Measurements from ENCODE around the gene APBB2.
"Not testable (repeated sequence)": the region's sequence is repeated elsewhere in the genome, so short reads cannot be mapped to it uniquely, and the experiment has no call there.

The APBB2 gene

GRCh38 chr4:40924793-40925117 lies 289.6 kb downstream of the APBB2 start:
- DNase-seq (ENCODE audit: low read depth), result no peak
- H3K4me3 ChIP-seq (ENCODE audit: low read length), result no peak overlapping the region
- no peak for TF ChIP-seq CTCF (conservative IDR thresholded peaks at IDR 0.05; ENCODE audit: low read depth, low read length)

DNA sequence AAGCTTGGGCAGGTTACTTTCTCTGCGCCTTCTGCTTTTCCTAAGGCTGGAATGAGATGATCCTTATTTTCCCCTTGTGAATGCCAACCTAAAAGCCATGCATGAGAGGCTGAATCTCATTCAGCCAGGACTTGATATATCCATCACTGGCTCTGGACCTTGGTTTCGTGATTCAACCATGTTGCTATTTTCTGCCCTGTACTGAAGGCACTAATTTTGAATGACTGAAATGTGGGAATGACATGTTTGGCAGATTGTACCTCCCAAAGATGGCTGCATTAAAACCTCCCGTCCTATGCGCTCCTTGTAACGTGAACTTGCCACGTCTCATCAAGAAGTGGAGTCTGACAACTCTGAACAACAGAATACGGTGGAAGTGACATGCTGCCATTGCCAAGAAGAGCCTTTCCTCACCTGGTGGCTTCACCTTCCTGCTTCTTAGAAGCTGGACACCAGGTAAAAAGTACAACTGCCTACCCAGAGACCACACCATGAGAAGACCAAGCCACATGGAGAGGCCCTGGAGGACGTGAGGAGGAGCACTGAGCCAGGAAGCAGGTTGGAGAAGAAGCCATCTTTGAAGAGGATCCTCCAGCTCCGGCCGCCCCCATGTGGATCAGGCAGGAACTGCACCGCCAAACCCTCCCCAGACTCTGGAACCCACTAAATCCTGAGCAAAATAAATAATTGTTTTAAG lies 290.1 kb downstream of the APBB2 start:
- H3K4me3 ChIP-seq (ENCODE audit: low read length), result no peak overlapping the region
- peak; percentile 96 for TF ChIP-seq CTCF (conservative IDR thresholded peaks at IDR 0.05; ENCODE audit: low read depth, low read length)
- DNase-seq (ENCODE audit: low read depth), result no peak

DNA sequence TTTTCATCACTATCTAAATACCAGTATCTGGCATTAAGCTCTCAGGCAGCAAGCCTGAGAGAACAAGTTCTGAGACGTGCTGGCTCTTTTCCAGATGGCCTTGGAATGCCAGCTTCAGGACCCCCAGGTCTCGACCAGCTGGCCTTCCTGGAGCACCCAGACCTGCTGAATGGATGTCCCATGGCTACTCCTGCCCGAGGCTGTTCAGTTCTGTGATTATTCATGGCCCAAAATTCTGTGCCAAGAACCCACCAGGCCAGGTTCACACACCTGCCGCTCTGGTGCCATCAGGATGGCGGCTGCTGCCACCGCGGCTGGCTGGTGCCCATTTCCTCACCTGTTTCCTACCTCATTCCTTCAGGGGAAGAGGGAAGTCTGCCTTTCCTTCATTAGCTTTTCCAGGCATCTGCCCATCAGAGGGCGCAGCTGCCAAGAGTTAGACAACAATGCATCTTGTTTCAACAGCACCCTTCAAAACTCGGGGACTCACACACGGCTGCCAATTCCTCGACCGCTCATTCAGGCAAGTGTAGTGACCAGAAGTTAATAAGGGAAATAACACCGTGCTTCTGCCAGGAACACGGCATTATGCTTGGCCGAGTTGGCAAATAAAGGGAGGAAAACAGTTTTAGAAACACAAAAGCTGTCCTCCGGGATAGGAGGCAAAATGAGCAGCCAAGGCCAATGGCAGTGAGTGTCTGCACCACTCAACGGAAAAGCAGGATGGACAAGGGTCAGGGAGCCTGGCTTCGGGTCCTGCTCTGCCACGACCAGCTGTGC lies 290.8 kb downstream of the APBB2 start:
- H3K4me3 ChIP-seq (ENCODE audit: low read length), result no peak overlapping the region
- no peak for DNase-seq (ENCODE audit: low read depth)
- TF ChIP-seq CTCF (conservative IDR thresholded peaks at IDR 0.05; ENCODE audit: low read depth, low read length), result peak; percentile 9

DNA sequence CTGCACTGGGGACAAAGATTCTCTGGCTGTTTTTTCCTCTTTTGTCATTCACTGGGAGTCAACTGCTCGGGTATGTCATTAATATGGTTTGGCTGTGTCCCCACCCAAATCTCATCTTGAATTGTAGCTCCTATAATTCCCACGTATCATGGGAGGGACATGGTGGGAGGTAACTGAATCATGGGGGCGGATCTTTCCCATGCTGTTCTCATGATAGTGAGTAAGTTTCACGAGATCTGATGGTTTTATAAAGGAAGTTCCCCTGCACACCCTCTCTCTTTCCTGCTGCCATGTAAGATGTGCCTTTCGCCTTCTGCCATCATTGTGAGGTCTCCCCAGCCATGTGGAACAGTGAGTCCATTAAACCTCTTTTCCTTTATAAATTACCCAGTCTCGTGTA lies 294.4 kb downstream of the APBB2 start:
- not testable (repeated sequence) for H3K4me3 ChIP-seq (ENCODE audit: low read length); DNase-seq (ENCODE audit: low read depth)

GRCh38 chr4:40918330-40918729 lies 296.0 kb downstream of the APBB2 start:
- H3K4me3 ChIP-seq (ENCODE audit: low read length), result no peak overlapping the region
- DNase-seq (ENCODE audit: low read depth), result peak; percentile 47

GRCh38 chr4:40916880-40917279 lies 297.5 kb downstream of the APBB2 start:
- H3K4me3 ChIP-seq (ENCODE audit: low read length), result no peak overlapping the region
- no peak for DNase-seq (ENCODE audit: low read depth)
- TF ChIP-seq CTCF (conservative IDR thresholded peaks at IDR 0.05; ENCODE audit: low read depth, low read length), result peak; percentile 52

More at GRCh38 chr4:40918330-40918729, 296.0 kb downstream of the APBB2 start:
- no peak for TF ChIP-seq CTCF (conservative IDR thresholded peaks at IDR 0.05; ENCODE audit: low read depth, low read length)

GRCh38 chr4:40916218-40916555 lies 298.2 kb downstream of the APBB2 start:
- no peak for DNase-seq (ENCODE audit: low read depth)
- TF ChIP-seq CTCF (conservative IDR thresholded peaks at IDR 0.05; ENCODE audit: low read depth, low read length), result no peak
- H3K4me3 ChIP-seq (ENCODE audit: low read length), result no peak overlapping the region

Data from retinal pigment epithelial cell (primary cell).